DND-41 (cell line): ENCODE measurements around the gene MRPS2.

Experiments used
- ATAC-seq: fragments of 200-7000 bp; cut with Tn5 transposase; 3 replicates; pipeline ENCODE4 v1.9.1; 2021; ENCODE audit warnings: low read depth; ENCODE audit not compliant: insufficient read depth
- DNase-seq: peaks from one replicate; pipeline ENCODE4 v3.0.0-alpha.2; 2020
- H2AFZ ChIP-seq: 2 replicates; pipeline ENCODE4 v1.6.0; 2012; ENCODE audit warnings: low read depth, low read length
- H3K27ac ChIP-seq: 2 replicates; pipeline ENCODE4 v1.5.1; 2012; ENCODE audit warnings: low read length, inconsistent platforms
- H3K27me3 ChIP-seq: fragments of 200-600 bp; sonication (generic); 2 replicates; pipeline ENCODE4 v1.6.0; 2012; ENCODE audit warnings: low read length, mild to moderate bottlenecking, inconsistent platforms; ENCODE audit not compliant: insufficient read depth, poor library complexity
- H3K36me3 ChIP-seq: 2 replicates; pipeline ENCODE4 v1.5.1; 2012; ENCODE audit warnings: low read length, inconsistent platforms; ENCODE audit not compliant: insufficient read depth
- H3K4me1 ChIP-seq: 2 replicates; pipeline ENCODE4 v1.5.1; 2012; ENCODE audit warnings: mild to moderate bottlenecking, low read length; ENCODE audit not compliant: insufficient read depth
- H3K4me2 ChIP-seq: 2 replicates; pipeline ENCODE4 v1.6.0; 2012; ENCODE audit warnings: mild to moderate bottlenecking, moderate library complexity, low read length, inconsistent platforms; ENCODE audit not compliant: insufficient read depth
- H3K4me3 ChIP-seq, 2 experiments: fragments of 200-600 bp in 1 of 2; shearing (Covaris generic) in 1 of 2; 2 replicates each; pipeline ENCODE4 v1.5.1; 2012 to 2016; ENCODE audit warnings: inconsistent platforms in 2 of 2, low read length in 2 of 2, mild to moderate bottlenecking in 2 of 2, low read depth in 1 of 2, moderate library complexity in 1 of 2
- H3K79me2 ChIP-seq: 2 replicates; pipeline ENCODE4 v1.6.0; 2012; ENCODE audit warnings: low read length, inconsistent platforms; ENCODE audit not compliant: insufficient read depth
- H3K9ac ChIP-seq: 2 replicates; pipeline ENCODE4 v1.6.0; 2012; ENCODE audit warnings: low read depth, mild to moderate bottlenecking, inconsistent platforms, low read length, moderate library complexity
- H3K9me3 ChIP-seq: 2 replicates; pipeline ENCODE4 v1.5.1; 2012; ENCODE audit warnings: low read length, moderate library complexity, mild to moderate bottlenecking, inconsistent platforms; ENCODE audit not compliant: insufficient read depth, severe bottlenecking
- H4K20me1 ChIP-seq: 2 replicates; pipeline ENCODE4 v1.6.0; 2012; ENCODE audit warnings: low read length; ENCODE audit not compliant: insufficient read depth
- EZH2 ChIP-seq: IDR thresholded peaks from 3 replicates; pipeline ENCODE4 v1.6.1; 2012; ENCODE audit warnings: borderline replicate concordance, low read depth, mild to moderate bottlenecking, moderate library complexity, low read length, inconsistent platforms; ENCODE audit not compliant: severe bottlenecking
- TF ChIP-seq, protein P1 (sequence below): IDR thresholded peaks from 2 replicates; pipeline ENCODE4 v1.5.1; 2012; ENCODE audit warnings: borderline replicate concordance, low read length, moderate library complexity, mild to moderate bottlenecking; ENCODE audit not compliant: poor library complexity, severe bottlenecking; ENCODE audit errors: extremely low read depth

Gene MRPS2

DNA sequence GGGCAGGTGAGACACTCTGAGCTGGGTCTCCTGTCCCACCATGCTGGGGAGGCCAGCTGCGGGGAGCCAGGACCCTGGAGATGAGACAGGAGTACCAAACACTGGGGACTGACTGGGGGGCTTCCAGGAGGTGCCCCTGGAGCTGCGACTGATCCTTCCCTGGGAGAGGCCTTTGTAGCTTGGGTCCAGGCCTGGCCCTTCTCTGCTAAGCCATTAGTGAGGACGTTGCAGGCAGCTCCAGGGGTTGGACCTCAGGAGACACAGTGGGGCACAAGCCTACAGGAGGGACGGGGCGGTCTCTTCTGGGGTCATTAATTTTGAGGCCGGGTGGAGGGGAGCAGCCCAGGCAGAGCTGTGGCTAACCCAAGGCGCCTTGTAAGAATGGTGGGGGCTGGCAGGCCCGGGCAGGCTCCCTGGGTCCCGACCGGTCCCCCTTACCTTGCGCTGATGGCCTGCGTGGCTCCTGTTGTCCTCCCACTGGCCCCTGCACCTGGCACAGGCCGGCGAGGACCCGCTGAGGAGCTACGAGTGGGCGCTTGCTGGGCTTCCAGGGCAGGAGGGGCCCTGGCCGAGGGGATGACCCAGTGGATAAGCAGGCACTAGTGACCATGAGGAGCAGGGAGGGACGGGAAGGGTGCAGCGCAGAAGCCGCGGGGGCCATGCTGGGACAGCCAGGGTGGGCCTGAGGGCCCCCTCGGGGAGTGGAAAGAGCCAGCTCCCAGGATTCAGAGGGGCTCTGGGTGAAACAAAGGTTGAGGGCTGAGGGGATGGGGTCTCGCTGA is 5.1 kb downstream of the MRPS2 start:
- Histone ChIP-seq H3K9me3 (no peaks in the 10 kb centered on the region), H4K20me1 (peaks cover 46% of the 10 kb centered on the region), H3K27ac (no peak overlapping the region), H3K79me2 (peaks cover 23% of the 10 kb centered on the region), H3K4me1 (peaks cover 16% of the 10 kb centered on the region), H2AFZ (no peak overlapping the region), H3K4me3 (no peak overlapping the region), H3K4me2 (no peak overlapping the region), H3K27me3 (no peaks in the 10 kb centered on the region), H3K9ac (no peak overlapping the region), H3K36me3 (peaks cover 37% of the 10 kb centered on the region)
- DNase-seq (no peak), ATAC-seq (no peak)
- TF ChIP-seq, protein P1, sequence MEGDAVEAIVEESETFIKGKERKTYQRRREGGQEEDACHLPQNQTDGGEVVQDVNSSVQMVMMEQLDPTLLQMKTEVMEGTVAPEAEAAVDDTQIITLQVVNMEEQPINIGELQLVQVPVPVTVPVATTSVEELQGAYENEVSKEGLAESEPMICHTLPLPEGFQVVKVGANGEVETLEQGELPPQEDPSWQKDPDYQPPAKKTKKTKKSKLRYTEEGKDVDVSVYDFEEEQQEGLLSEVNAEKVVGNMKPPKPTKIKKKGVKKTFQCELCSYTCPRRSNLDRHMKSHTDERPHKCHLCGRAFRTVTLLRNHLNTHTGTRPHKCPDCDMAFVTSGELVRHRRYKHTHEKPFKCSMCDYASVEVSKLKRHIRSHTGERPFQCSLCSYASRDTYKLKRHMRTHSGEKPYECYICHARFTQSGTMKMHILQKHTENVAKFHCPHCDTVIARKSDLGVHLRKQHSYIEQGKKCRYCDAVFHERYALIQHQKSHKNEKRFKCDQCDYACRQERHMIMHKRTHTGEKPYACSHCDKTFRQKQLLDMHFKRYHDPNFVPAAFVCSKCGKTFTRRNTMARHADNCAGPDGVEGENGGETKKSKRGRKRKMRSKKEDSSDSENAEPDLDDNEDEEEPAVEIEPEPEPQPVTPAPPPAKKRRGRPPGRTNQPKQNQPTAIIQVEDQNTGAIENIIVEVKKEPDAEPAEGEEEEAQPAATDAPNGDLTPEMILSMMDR, result no peak
- no peak for TF ChIP-seq EZH2

DNA sequence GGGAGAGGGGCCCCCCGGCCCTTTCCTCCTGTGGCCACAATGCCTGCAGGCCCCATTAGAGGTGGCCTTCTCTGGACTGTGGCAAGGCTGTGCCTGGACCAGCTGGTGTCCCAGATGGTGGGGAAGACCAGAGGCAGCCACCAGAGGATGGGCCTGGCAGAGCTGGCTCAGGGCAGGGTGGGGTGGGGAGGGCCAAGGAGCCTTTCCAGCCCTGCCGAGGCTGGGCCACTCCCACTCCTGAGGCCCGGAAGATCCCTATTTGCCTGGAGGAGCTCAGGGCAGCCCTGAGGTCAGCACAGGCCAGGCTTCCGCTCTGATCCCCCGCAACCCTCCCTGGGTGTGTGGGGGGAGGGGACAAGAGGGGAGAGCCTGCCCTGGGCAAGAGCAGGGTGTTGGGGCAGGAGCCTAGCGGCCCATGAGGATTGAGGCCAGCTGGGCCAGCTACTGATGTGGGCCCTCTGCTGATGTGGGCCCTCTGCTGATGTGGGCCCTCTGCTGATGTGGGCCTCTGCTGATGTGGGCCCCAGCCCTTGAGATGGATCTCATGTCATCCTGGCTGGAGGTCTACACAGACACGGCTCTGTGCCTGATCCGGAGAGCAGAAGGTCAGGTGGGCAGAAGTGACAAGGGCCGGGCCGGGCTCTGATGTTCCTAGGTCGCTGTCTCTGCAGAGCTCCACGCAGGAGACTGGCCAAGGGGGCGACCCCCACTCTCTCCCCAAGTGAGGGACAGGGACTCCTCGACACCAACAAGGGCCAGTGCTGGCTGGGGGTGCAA is 6.0 kb downstream of the MRPS2 start:
- DNase-seq (no peak), ATAC-seq (no peak)
- H3K27ac ChIP-seq, result no peak overlapping the region
- peaks cover 14% of the 10 kb centered on the region for H3K4me1 ChIP-seq
- peaks cover 40% of the 10 kb centered on the region for H4K20me1 ChIP-seq
- no peaks in the 10 kb centered on the region for H3K27me3 ChIP-seq
- TF ChIP-seq EZH2, result no peak
- TF ChIP-seq, protein P1, result no peak
- peaks cover 13% of the 10 kb centered on the region for H3K79me2 ChIP-seq
- H3K36me3 ChIP-seq, result peaks cover 37% of the 10 kb centered on the region
- H3K9ac ChIP-seq, result no peak overlapping the region
- H3K4me2 ChIP-seq, result no peak overlapping the region
- no peaks in the 10 kb centered on the region for H3K9me3 ChIP-seq
- H2AFZ ChIP-seq, result no peak overlapping the region
- H3K4me3 ChIP-seq, result no peak overlapping the region

DNA sequence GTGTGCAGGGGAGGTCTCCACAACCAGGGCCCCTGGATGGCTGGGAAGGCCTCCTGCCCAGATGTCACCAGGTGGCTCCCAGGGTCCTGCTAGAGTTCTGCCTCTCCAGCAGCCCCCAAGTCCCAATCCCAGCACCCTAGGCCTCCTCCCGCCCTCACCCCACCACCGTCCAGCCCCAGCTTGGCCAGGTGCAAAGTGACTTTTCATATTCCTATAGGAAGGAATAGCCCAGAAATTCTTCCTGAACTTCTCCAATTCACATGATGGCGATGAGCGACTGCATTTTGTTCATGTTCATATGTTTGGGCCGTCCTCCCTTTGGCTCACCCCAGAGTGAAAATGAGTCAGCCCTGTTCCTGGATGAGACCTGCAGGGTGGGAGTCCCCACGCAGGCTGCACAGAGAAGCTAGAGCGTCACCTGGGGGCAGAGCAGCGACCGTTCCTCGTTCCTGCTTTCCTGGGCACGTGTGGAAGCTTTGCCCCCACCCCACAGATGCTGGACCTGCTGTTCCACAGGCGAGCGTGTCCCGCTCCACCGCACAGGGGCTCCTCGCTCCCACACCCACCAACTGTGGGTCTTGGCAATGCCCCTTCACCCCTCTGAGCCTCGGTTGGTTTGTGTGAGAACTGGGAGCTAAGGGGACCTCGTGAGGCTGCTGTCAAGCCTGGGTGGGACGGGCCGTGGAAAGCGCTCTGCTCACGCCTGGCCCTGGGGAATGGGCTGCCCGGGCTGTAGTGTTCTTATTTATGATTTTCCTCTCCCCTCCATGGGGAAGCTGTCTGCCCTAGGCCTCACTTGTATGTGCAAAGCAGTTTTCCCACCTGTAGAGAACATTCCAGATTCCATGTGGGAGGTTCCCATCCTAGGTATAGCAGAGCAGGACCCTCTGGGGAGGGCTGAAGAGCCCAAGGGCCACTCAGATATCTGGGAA is 6.9 kb downstream of the MRPS2 start:
- H3K27me3 ChIP-seq, result no peaks in the 10 kb centered on the region
- DNase-seq (no peak), ATAC-seq (no peak)
- TF ChIP-seq, protein P1, result no peak
- TF ChIP-seq EZH2, result no peak
- H3K4me3 ChIP-seq, result no peak overlapping the region
- peaks cover 31% of the 10 kb centered on the region for H4K20me1 ChIP-seq
- H3K4me1 ChIP-seq, result peaks cover 5% of the 10 kb centered on the region
- H3K4me2 ChIP-seq, result no peak overlapping the region
- H3K79me2 ChIP-seq, result peaks cover 5% of the 10 kb centered on the region
- H3K27ac ChIP-seq, result no peak overlapping the region
- peaks cover 29% of the 10 kb centered on the region for H3K36me3 ChIP-seq
- no peaks in the 10 kb centered on the region for H3K9me3 ChIP-seq
- no peak overlapping the region for H3K9ac ChIP-seq
- H2AFZ ChIP-seq, result no peak overlapping the region
